Dendritic cell treated with granulocyte-macrophage colony-stimulating factor and Interleukin-4, amounts not matched to agents 40 ng/mL and 50 ng/mL, for 4 days (primary cell): ENCODE data around the gene CNTLN.
"Not testable (repeated sequence)": the region's sequence is repeated elsewhere in the genome, so short reads cannot be mapped to it uniquely, and the experiment has no call there.

Experiments used
- H3K27ac Mint-ChIP-seq: one replicate; pipeline ENCODE4 v1.8.0; 2022; ENCODE audit warnings: mild to moderate bottlenecking, mixed read lengths
- H3K27me3 Mint-ChIP-seq: one replicate; pipeline ENCODE4 v1.8.0; 2022; ENCODE audit warnings: mild to moderate bottlenecking, mixed read lengths
- H3K36me3 Mint-ChIP-seq: one replicate; pipeline ENCODE4 v1.8.0; 2022; ENCODE audit warnings: low read depth, mixed read lengths
- H3K4me1 Mint-ChIP-seq: one replicate; pipeline ENCODE4 v1.8.0; 2022; ENCODE audit warnings: low read depth, mixed read lengths
- H3K4me3 Mint-ChIP-seq: one replicate; pipeline ENCODE4 v1.8.0; 2022; ENCODE audit warnings: mild to moderate bottlenecking, moderate library complexity, mixed read lengths
- H3K9me3 Mint-ChIP-seq: one replicate; pipeline ENCODE4 v1.8.0; 2022; ENCODE audit warnings: mixed read lengths
- intact Hi-C: fragments of 100-400 bp; cut with micrococcal nuclease; formaldehyde crosslinking; loops from one replicate; pipeline ENCODE4 v1.15.0; 2022

The CNTLN gene

GRCh38 chr9:17217272-17217671 is 82.4 kb downstream of the CNTLN start:
- Mint-ChIP-seq H3K27me3 (no peaks in the 10 kb centered on the region), H3K36me3 (no peaks in the 10 kb centered on the region), H3K4me1 (peaks cover 10% of the 10 kb centered on the region), H3K4me3 (no peak overlapping the region), H3K9me3 (peaks cover 28% of the 10 kb centered on the region), H3K27ac (no peak overlapping the region)
- intact Hi-C loops: no loop called here

- H3K4me1 Mint-ChIP-seq: peaks cover 10% of the 10 kb centered on the region
- H3K9me3 Mint-ChIP-seq: peaks cover 8% of the 10 kb centered on the region
- no peaks in the 10 kb centered on the region for H3K36me3 Mint-ChIP-seq
- no peak overlapping the region for H3K27ac Mint-ChIP-seq
- no peaks in the 10 kb centered on the region for H3K27me3 Mint-ChIP-seq
- intact Hi-C loops: no loop called here
- no peak overlapping the region for H3K4me3 Mint-ChIP-seq
Observed at GRCh38 chr9:17219261-17219660, 84.4 kb downstream of the CNTLN start.

GRCh38 chr9:17222932-17223331 is 88.1 kb downstream of the CNTLN start:
- Mint-ChIP-seq H3K27ac (no peak overlapping the region), H3K36me3 (peaks cover 7% of the 10 kb centered on the region), H3K4me3 (no peak overlapping the region), H3K27me3 (no peaks in the 10 kb centered on the region), H3K4me1 (no peaks in the 10 kb centered on the region), H3K9me3 (no peaks in the 10 kb centered on the region)
- intact Hi-C loops: no loop called here

GRCh38 chr9:17225407-17225806 is 90.6 kb downstream of the CNTLN start:
- H3K27ac Mint-ChIP-seq: no peak overlapping the region
- H3K4me1 Mint-ChIP-seq: no peaks in the 10 kb centered on the region

GRCh38 chr9:17229945-17230560 is 95.2 kb downstream of the CNTLN start:
- peaks cover 14% of the 10 kb centered on the region for H3K36me3 Mint-ChIP-seq
- H3K4me1 Mint-ChIP-seq: peaks cover 5% of the 10 kb centered on the region
- H3K9me3 Mint-ChIP-seq: no peaks in the 10 kb centered on the region
- H3K4me3 Mint-ChIP-seq: no peak overlapping the region
- no peak overlapping the region for H3K27ac Mint-ChIP-seq
- H3K27me3 Mint-ChIP-seq: no peaks in the 10 kb centered on the region
- intact Hi-C loops: no loop called here

More at GRCh38 chr9:17225407-17225806, 90.6 kb downstream of the CNTLN start:
- Mint-ChIP-seq H3K27me3 (no peaks in the 10 kb centered on the region), H3K4me3 (no peak overlapping the region), H3K9me3 (no peaks in the 10 kb centered on the region), H3K36me3 (peaks cover 14% of the 10 kb centered on the region)
- intact Hi-C loops: no loop called here

- Mint-ChIP-seq H3K27ac (no peak overlapping the region), H3K4me1 (peaks cover 5% of the 10 kb centered on the region), H3K36me3 (peaks cover 14% of the 10 kb centered on the region), H3K9me3 (no peaks in the 10 kb centered on the region), H3K27me3 (no peaks in the 10 kb centered on the region), H3K4me3 (no peak overlapping the region)
- intact Hi-C loops: no loop called here
Observed at GRCh38 chr9:17230646-17231045, 95.8 kb downstream of the CNTLN start.

- no peaks in the 10 kb centered on the region for H3K27me3 Mint-ChIP-seq
- no peak overlapping the region for H3K27ac Mint-ChIP-seq
Observed at GRCh38 chr9:17236147-17236546, 101.3 kb downstream of the CNTLN start.

GRCh38 chr9:17246770-17247169 is 111.9 kb downstream of the CNTLN start:
- H3K4me1 Mint-ChIP-seq: peaks cover 9% of the 10 kb centered on the region
- H3K9me3 Mint-ChIP-seq: peaks cover 63% of the 10 kb centered on the region
- no peak overlapping the region for H3K27ac Mint-ChIP-seq
- peaks cover 75% of the 10 kb centered on the region for H3K36me3 Mint-ChIP-seq
- no peak overlapping the region for H3K4me3 Mint-ChIP-seq
- intact Hi-C loops: no loop called here
- H3K27me3 Mint-ChIP-seq: no peaks in the 10 kb centered on the region

More at GRCh38 chr9:17236147-17236546, 101.3 kb downstream of the CNTLN start:
- H3K9me3 Mint-ChIP-seq: no peaks in the 10 kb centered on the region
- H3K4me1 Mint-ChIP-seq: peaks cover 8% of the 10 kb centered on the region
- no peak overlapping the region for H3K4me3 Mint-ChIP-seq
- H3K36me3 Mint-ChIP-seq: no peaks in the 10 kb centered on the region
- intact Hi-C loops: no loop called here

- Mint-ChIP-seq H3K27ac (no peak overlapping the region), H3K4me1 (peaks cover under 1% of the 10 kb centered on the region), H3K36me3 (peaks cover 61% of the 10 kb centered on the region), H3K4me3 (no peak overlapping the region), H3K9me3 (peaks cover 66% of the 10 kb centered on the region), H3K27me3 (no peaks in the 10 kb centered on the region)
- intact Hi-C loops: no loop called here
Observed at GRCh38 chr9:17251100-17251499, 116.3 kb downstream of the CNTLN start.

- H3K4me3 Mint-ChIP-seq, H3K4me1 Mint-ChIP-seq, intact Hi-C loops, H3K27ac Mint-ChIP-seq, H3K27me3 Mint-ChIP-seq: not testable (repeated sequence)
- peaks cover 21% of the 10 kb centered on the region for H3K36me3 Mint-ChIP-seq
- peaks cover 46% of the 10 kb centered on the region for H3K9me3 Mint-ChIP-seq
Observed at GRCh38 chr9:17268531-17269188, 133.8 kb downstream of the CNTLN start.

GRCh38 chr9:17269799-17270198 is 135.0 kb downstream of the CNTLN start:
- no peak overlapping the region for H3K4me3 Mint-ChIP-seq
- H3K27ac Mint-ChIP-seq: no peak overlapping the region
- H3K27me3 Mint-ChIP-seq: no peaks in the 10 kb centered on the region
- no peaks in the 10 kb centered on the region for H3K4me1 Mint-ChIP-seq
- H3K36me3 Mint-ChIP-seq: peaks cover 21% of the 10 kb centered on the region
- intact Hi-C loops: no loop called here
- H3K9me3 Mint-ChIP-seq: peaks cover 46% of the 10 kb centered on the region

GRCh38 chr9:17272536-17272935 is 137.7 kb downstream of the CNTLN start:
- Mint-ChIP-seq H3K36me3 (peaks cover 12% of the 10 kb centered on the region), H3K4me1 (no peaks in the 10 kb centered on the region), H3K27me3 (no peaks in the 10 kb centered on the region), H3K27ac (no peak overlapping the region), H3K9me3 (peaks cover 28% of the 10 kb centered on the region), H3K4me3 (no peak overlapping the region)
- intact Hi-C loops: no loop called here

- H3K27me3 Mint-ChIP-seq: no peaks in the 10 kb centered on the region
- no peaks in the 10 kb centered on the region for H3K4me1 Mint-ChIP-seq
- no peak overlapping the region for H3K4me3 Mint-ChIP-seq
- intact Hi-C loops: no loop called here
- H3K27ac Mint-ChIP-seq: no peak overlapping the region
- peaks cover 18% of the 10 kb centered on the region for H3K9me3 Mint-ChIP-seq
- H3K36me3 Mint-ChIP-seq: peaks cover 48% of the 10 kb centered on the region
Observed at GRCh38 chr9:17280350-17281012, 145.6 kb downstream of the CNTLN start.

- H3K9me3 Mint-ChIP-seq: peaks cover 44% of the 10 kb centered on the region
- peaks cover 51% of the 10 kb centered on the region for H3K36me3 Mint-ChIP-seq
- H3K4me1 Mint-ChIP-seq, H3K27ac Mint-ChIP-seq, H3K4me3 Mint-ChIP-seq, H3K27me3 Mint-ChIP-seq, intact Hi-C loops: not testable (repeated sequence)
Observed at GRCh38 chr9:17290673-17291072, 155.8 kb downstream of the CNTLN start.
